GM12801 (cell line): ENCODE measurements around the gene DNTT.

Source experiments
- CTCF ChIP-seq: IDR thresholded peaks from one replicate; pipeline ENCODE4 v1.5.1; 2011; ENCODE audit warnings: control low read depth; ENCODE audit not compliant: insufficient read length; ENCODE audit errors: extremely low read depth

Gene DNTT

GRCh38 chr10:96339383-96339782, 35.1 kb downstream of the DNTT start:
- TF ChIP-seq CTCF: no peak

DNA sequence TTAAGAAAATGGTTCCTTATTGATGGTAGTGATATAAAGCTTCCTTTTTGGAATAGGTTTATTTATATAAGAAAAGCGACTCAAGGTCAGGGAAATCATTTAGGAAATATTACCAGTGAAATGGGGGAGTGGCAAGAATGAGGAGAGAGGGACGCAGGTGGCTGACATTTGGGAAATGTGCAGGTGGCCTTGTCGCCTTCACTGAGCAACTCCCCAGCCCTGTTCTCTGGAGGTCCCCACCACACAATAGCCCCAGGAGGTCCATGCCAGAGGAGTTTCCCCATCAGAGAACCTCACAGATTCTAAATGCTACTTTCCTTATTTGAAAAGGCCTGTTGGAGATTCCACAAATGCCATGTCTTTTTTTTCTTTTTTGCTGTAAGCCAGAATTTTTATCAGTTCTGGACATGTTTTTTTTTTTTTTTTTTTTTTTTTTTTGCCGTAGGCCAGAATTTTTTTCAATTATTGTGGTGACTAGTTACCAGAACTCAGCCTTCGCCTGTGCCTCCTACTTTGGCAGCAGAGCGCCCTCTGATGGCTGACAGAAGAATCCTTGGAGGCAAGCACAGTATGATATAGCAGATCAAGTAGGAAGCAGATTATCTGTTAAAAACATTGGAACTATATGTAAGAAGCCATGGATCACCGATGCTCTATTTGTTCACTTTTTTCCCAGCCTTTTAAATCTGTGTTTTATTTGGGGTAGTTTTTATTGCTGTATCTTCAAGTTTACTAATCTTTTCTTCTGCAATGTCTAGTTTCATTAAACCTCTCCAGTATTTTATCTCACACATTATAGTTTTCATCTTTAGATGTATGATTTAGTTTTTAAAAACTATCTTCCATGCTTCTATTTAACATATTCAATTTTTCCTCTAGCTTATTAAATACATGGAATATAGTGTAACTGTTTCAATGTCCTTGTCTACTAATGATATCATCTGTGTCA, 36.0 kb downstream of the DNTT start:
- no peak for TF ChIP-seq CTCF

DNA sequence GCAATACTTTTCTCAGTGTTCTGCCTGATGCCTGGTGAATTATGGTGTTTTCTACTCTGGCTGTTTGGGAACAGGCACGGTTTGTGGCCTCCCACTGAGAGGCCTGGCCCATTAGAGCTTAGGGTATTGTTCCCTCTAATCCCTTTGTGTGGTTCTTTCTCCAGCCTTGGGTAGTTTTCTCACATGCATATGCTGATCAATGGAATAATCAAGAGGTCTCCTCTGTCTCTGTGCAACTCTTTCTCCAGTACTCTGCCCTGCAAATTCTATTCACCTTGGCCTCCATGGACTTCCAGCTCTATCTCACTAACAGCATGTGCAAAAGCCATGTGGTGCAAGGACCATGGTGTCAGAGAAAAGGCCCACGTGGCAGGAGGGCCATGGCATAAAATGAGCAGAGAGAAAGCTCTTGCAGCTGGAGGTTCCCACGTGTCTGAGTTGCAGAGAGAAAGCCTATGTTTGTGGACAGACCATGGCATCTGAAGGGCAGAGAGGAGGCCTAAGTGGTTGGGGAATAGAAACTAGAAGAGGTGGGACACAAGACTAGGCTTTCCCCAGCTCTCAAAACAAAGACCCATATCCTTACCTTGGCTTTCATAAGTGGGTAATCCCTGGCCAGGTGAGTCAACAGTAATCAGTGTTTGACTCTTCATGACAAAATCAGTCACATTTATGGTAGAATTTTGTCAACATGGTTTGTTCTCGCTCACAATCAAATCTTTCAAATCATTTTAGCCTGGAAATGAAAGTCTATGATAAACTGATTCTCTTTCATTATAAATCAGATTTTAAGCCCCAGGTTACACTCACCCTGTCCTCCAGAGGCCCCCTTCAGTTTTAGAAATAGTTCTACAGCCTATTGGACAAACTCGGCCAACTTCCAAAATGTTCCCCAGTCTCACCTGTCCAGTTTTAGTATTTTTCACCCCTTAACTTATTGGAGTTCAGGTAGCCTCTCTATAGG, 37.3 kb downstream of the DNTT start:
- no peak for TF ChIP-seq CTCF

GRCh38 chr10:96342402-96342801, 38.2 kb downstream of the DNTT start:
- no peak for TF ChIP-seq CTCF

DNA sequence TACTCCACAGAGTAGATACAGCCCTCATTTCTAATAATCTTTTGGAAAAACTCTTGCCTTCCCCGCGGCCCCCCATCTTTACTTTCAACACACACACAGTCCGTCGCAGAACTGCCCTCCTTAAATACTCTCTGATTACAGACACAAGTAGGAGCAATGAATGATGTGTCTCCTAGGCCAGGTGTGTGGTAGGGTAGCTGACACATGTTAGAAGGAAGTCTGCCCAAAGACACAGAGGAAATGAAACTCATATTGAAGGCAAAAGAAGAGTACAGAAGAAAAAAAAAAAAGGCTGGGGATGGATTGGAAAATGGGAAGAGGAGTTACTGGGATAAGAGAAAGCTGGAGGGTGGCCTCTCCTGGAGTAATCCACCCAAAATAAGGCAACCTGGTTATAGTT, 39.9 kb downstream of the DNTT start:
- no peak for TF ChIP-seq CTCF

DNA sequence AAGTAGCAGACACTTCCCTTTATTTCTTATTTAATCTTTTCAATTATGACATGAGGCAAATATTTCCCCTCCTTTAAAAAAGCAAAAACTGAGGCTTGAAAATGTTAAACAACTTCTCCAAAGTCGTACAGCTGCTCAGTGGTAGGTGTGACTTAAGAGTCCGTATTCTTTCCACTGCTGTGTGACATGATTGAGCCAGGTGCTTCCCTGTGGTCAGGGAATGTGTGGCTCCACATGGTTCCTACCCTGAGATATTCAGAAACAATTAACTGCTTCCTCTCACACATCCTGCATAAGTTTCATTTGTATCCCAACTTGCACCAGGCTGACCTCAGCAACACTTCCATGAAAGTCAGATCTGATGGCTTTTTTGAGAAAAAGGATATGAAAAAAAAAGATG, 41.0 kb downstream of the DNTT start:
- no peak for TF ChIP-seq CTCF

DNA sequence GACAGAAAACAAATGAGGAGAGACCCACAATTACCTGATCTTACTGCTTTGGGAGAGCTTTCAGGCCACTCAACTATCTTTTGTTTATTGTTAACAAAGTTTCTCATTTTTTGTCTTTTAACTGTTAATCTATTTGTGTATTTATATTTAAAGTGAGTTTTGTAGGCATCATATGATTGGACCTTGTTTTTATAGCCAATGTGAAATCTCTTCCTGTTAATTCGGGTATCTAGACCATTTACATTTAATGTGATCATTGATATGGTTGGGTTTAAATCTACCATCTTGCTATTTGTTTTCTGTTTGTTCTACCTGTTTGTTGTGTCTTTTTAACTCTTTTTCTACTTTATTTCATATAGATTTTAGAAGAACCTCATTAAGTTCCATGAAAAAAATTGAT, 42.1 kb downstream of the DNTT start:
- no peak for TF ChIP-seq CTCF
